BJ (cell line): Measurements from ENCODE around the gene ZCCHC4. TPM values are rescaled to one million over a fixed set of nuclear protein-coding genes. Genes with fewer than 3 reads are reported as not detected.

Experiments used
- CTCF ChIA-PET: fragments of 350-600 bp; formaldehyde crosslinking; extraction: SDS; loops from one replicate; lab custom pipeline; 2021; ENCODE audit warnings: antibody characterized with exemption, inconsistent platforms; lab: Yijun Ruan, JAX
- POLR2A ChIA-PET: fragments of 300-600 bp; sonication (Branson Sonifier 250); formaldehyde crosslinking; extraction: SDS; loops from one replicate; lab custom pipeline; 2021; ENCODE audit warnings: antibody characterized with exemption; lab: Charles Lee
- DNase-seq: peaks from one replicate; pipeline ENCODE4 v3.0.0-alpha.2; 2011; ENCODE audit warnings: low read depth
- H3K27me3 ChIP-seq: 2 replicates; pipeline ENCODE4 v1.6.0; 2011; ENCODE audit warnings: low read length; ENCODE audit not compliant: control insufficient read depth, insufficient read depth
- H3K36me3 ChIP-seq: 2 replicates; pipeline ENCODE4 v1.5.1; 2011; ENCODE audit warnings: low read length; ENCODE audit not compliant: control insufficient read depth, insufficient read depth
- H3K4me3 ChIP-seq: 2 replicates; pipeline ENCODE4 v1.5.1; 2011; ENCODE audit warnings: low read depth, mild to moderate bottlenecking, control low read depth, low read length
- CTCF ChIP-seq: IDR thresholded peaks from 2 replicates; pipeline ENCODE4 v1.5.1; 2011; ENCODE audit warnings: low read depth, mild to moderate bottlenecking, control low read depth, inconsistent platforms, low read length, moderate library complexity; ENCODE audit not compliant: insufficient read depth
- polyA plus RNA-seq: library from polyadenylated mRNA; depleted of rRNA; stranded (reverse); fragments of >200 nt; gene quantifications from 2 replicates; pipeline ENCODE4 v1.2.3, GENCODE V29; 2011

Gene ZCCHC4
- polyA plus RNA-seq, 1 experiment, result 5.8 TPM

GRCh38 chr4:25383647-25384046 is 71.1 kb downstream of the ZCCHC4 start:
- POLR2A ChIA-PET, result no interaction called here
- TF ChIP-seq CTCF, result no peak
- peaks cover 6% of the 10 kb centered on the region for H3K36me3 ChIP-seq
- no peak overlapping the region for H3K4me3 ChIP-seq
- H3K27me3 ChIP-seq, result no peaks in the 10 kb centered on the region
- no peak for DNase-seq
- CTCF ChIA-PET, result no interaction called here

- peaks cover 5% of the 10 kb centered on the region for H3K36me3 ChIP-seq
- H3K27me3 ChIP-seq, result no peaks in the 10 kb centered on the region
- CTCF ChIA-PET, result no interaction called here
- H3K4me3 ChIP-seq, result no peak overlapping the region
- POLR2A ChIA-PET, result no interaction called here
- TF ChIP-seq CTCF, result no peak
- no peak for DNase-seq
These were observed 74.4 kb downstream of the ZCCHC4 start for GRCh38 chr4:25386926-25387325.

DNA sequence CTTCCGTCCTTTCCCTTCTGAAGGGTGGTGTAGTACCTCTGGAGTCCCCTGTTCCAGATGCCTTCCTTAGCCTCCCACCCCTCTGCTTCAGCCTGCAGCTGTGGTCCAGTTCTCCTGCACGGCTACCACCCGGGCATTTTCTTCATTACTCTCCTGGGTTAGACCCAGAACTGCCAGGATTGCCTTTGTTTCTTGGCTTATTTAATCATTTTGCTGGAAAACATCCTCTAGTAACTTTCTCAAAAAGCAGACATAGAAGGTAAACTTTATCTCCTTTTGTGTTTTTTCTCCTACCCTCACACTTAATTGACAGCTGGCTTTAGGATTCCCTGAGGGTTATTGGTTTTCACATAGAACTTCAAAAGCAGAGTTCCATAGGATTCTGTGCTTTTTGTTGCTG is 84.7 kb downstream of the ZCCHC4 start:
- no peak for DNase-seq
- H3K4me3 ChIP-seq, result no peak overlapping the region
- POLR2A ChIA-PET, result no interaction called here
- CTCF ChIA-PET, result no interaction called here
- no peaks in the 10 kb centered on the region for H3K27me3 ChIP-seq
- no peak for TF ChIP-seq CTCF
- H3K36me3 ChIP-seq, result peaks cover 22% of the 10 kb centered on the region

- no peak for DNase-seq
- POLR2A ChIA-PET, result no interaction called here
- Histone ChIP-seq H3K27me3 (no peaks in the 10 kb centered on the region), H3K36me3 (peaks cover 16% of the 10 kb centered on the region), H3K4me3 (no peak overlapping the region)
- TF ChIP-seq CTCF, result no peak
- CTCF ChIA-PET, result interaction anchor here (0.5 to 2.0 kb wide), 2 partner anchors 8 to 552 kb away, joined by 4 to 6 read pairs; no protein-coding TSS in a partner anchor
These were observed 86.9 kb downstream of the ZCCHC4 start for GRCh38 chr4:25399510-25399909.

DNA sequence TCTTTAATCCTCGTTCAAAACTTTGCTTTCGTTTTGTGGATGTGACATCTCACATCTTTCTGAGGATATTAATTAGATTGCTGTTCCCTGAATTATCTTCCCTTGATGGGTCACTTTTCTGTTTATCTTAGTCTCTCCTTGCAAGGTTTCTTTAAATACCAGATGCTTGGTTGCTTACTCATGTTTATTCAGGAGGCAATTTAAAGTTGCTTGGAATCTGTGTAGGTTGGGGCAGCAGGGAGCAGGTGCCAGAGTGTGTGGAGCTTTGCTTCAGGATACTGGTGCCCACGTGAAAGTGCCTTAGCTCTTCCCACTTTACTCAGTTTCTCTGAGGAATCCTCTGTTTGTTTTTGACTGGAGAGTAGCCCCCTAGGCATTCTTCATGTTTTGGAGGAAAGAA is 88.5 kb downstream of the ZCCHC4 start:
- TF ChIP-seq CTCF, result no peak
- no peak for DNase-seq
- H3K4me3 ChIP-seq, result no peak overlapping the region
- ChIA-PET CTCF (no interaction called here), POLR2A (interaction anchor here (0.5 kb wide), 1 partner anchor 241 kb away, joined by 4 read pairs; the partner anchor contains the start of gene SEPSECS)
- no peaks in the 10 kb centered on the region for H3K27me3 ChIP-seq
- peaks cover 11% of the 10 kb centered on the region for H3K36me3 ChIP-seq
